Stimulated activated CD8-positive, alpha-beta memory T cell treated with anti-CD3 and anti-CD28 coated beads, Interleukin-7, amount 100 ng/mL, for 1 hour (primary cell): Measurements from ENCODE around the gene TSC2.

ENCODE experiments used
- DNase-seq, 2 donors: peaks; one replicate each; pipeline ENCODE4 v3.0.0-alpha.2; 2020; ENCODE audit warnings: low read depth in 2 of 2

The TSC2 gene

DNA sequence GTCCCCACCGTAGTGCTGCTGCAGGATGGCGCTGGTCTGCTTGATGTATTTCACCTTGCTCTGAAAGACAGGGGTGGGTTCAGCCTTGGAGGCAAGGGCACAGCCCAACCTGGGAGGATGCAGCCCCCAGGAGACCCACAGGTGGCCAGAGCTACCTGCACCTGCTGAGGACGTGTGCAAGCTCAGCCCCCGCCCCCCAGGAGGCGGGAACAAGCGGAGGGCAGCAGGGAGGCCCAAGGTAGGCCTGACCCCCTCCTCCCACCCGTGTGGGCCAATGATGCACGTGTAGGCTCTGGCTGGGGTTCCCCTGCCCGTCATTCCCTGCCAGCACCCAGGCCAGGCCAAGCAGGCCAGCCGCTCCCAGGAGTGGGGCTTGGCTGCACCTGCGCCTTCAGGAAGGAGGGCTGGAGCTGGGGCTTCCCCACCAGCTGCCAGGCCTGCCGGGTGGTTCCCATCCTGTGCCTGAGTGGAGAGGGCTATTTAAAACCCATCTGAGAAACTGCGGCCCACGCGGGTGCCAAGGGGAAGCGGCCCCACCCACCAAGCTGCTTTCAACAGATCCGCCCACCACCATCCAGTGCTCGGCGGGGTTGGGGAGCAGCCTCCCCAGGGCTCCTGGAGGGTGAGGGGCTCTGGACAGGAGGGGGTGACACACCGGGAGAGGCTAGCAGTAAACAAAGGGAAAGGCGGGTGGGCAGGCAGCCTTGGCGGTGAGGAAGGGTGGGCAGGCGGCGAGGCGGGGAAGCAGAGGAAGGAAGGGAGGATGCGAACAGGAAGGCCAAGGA is 3.9 kb upstream of the TSC2 start:
- DNase-seq: no peak

DNA sequence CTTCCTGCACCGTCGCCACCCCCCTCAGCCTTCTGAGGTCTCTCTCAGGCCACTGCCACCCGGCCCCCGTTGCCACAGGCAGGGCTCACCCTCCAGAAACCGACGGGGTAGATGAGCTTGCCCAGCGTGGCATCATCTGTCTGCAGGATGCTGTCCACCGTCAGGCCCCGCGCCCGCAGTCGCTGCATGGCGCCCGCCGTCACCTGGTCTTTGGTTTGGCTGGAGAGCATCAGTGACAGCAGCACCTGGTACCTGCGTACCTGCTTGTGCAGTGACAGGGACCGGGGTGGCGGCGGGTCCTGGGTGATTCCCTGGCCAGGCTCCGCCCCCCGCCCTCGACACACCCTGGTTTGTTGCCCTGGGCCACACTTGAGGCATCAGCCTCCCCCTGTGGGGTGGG is 3.2 kb upstream of the TSC2 start:
- no peak for DNase-seq

DNA sequence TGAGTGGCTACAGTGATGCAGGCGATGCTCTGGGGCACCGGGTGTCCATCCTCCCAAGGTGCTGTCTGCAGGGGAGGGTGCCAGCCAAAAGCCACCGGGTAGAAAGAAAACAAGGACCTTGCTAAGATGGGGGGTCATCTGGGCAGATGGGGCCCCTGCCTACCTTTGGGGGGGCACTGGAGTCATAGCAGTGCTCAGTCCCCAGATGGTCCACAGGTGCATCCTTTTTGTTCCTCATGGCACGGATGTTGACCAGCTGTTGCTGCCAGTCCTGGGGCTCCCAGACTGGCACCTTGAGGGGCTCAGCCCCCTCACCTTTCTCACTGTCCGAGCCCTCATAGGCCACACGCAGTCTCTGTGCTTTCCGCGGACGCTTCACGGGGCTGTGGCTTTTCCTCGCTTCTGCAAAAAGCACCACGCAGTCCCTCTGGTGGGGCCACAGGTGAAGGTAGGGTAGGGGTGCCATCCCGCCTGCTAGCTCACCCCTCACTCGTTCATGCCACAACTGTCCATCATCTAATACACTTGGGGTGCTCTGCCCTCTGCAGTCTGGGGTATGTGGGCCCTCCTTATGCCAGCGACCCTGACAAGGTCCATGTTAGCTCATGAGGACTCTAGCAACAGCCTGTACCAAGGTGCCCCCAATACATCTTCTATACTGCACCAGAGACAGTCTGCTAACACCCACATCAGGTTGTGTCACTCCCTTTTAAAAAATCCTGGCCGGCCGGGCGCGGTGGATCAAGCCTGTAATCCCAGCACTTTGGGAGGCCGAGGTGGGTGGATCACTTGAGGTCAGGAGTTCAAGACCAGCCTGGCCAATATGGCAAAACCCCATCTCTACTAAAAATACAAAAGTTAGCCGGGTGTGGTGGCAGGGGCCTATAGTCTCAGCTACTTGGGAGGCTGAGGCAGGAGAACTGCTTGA is 1.6 kb upstream of the TSC2 start:
- no peak for DNase-seq

DNA sequence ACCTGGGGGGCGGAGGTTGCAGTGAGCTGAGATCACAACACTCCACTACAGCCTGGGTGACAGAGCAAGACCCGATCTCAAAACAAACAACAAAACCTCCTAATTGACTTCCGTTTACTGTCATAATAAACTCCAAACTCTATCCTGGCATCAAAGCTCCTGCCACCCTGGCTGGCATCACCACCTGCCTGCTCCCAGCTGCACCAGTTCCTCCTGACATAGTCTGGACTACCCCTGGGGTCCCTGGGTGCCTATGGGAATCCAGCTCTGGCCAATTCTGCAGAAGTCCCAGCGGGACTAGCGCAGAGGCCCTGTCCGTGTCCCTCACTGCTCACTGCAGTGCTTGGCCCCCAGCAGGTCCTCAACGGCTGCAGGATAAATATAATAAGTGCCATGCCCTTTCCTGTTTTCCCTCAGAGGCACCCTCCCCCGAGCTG is 874 bp upstream of the TSC2 start:
- DNase-seq: no peak

DNA sequence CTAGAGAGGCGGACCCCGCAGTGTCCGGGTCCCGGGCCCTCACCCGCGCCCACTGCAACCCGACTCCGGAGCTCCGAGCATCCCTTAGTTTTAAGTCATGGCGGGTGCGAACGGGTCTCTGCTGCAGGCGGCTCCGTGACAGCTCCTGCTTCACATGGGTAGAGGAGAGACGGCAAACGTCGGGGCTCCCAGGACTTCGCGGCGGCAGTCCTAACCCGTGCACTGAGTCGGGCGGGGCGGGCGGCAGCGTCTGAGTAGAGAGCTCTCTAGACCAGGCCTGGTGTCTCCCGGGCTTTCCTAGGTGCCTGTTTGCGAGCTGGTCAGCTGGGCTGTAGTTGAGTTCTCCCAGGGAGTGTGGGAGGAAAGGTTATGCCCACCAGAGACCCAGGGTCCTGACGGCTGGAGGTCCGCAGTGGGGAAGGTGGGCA is 345 bp downstream of the TSC2 start:
- no peak for DNase-seq

DNA sequence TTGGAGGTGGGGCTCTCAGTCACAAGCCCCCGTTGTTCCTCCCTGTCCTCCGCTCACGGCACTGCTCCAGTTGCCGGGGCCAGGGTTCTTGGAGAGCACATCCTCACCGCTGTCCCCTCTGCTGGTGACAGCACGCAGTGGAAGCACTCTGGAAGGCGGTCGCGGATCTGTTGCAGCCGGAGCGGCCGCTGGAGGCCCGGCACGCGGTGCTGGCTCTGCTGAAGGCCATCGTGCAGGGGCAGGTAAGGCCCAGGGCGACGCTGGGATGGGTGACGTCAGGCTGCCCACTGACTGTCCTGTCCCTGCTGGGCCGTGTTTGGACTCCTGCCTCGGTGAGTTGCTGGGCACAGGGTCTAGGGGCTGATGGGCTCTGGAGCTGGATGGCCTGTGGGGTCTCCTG is 5.4 kb downstream of the TSC2 start:
- DNase-seq: no peak

DNA sequence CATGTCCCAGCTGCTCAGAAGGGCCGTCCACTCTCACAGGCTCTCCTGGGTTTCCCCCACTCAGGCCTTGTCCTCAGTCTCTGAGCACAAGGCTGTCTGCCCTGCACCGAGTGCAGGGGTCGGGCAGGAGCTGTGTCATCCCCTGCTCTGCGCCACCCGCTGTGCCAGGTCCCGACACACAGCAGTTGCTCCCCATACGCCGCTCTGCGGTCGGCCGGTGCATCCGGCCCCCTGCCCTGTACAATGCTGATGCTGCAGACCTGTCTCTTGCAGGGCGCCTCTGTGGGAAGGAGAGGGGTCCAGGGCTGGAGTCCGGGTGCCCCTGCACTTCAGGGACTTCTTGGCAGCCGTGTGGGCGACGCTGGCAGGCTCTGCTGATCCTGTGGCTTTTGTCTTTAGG is 6.1 kb downstream of the TSC2 start:
- DNase-seq: no peak

DNA sequence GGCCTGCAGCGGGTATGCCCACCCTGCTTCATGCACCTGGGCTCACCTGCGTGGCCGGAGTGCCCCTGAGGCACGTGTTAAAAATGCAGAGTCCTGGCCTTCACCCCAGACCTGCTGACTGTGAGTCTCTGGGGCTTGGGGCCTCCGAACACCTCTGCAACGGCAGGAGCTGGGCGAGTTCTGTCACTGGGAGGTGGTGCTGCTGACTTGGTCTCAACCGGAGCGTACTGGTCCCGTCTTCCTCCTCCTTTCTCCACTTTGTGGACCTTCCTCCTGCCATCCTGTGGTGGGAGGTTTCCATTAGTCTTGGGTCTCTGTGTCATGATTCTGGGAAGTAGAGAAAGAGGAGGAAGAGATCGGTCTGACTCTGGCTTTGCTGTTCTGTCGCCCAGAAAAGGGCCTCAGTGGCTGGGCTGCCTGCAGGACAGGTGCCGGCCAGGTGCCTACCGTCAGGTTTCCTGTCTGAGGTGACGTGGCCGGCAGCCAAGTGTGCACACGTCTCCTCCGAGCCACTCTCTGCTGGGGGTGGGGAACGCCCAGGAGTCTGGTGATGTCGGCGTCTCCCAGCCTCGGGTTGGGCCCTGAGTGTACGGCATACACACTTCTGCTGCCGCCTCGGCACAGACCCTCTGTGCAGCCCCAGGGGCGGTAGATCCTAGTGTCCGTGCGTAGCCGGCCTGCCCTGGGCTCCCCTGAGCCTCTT is 6.9 kb downstream of the TSC2 start:
- no peak for DNase-seq

DNA sequence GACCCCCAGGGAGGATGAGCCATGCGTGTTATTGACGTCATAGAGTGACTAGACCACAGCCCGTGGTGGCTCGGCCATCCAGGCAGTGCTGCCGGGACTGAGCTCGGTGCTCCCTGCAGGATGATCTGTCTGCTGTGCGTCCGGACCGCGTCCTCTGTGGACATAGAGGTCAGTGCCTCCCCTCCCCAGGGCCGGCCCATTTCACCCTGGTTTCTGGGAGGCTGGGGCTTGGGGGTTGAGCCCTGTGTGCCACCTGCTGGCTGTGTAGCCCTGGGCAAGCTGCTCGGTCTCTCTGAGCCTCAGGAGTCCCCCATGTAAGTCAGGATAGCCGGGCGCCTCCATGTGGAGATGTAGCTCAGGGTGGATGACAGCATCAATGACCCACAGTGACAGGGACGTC is 8.3 kb downstream of the TSC2 start:
- no peak for DNase-seq

DNA sequence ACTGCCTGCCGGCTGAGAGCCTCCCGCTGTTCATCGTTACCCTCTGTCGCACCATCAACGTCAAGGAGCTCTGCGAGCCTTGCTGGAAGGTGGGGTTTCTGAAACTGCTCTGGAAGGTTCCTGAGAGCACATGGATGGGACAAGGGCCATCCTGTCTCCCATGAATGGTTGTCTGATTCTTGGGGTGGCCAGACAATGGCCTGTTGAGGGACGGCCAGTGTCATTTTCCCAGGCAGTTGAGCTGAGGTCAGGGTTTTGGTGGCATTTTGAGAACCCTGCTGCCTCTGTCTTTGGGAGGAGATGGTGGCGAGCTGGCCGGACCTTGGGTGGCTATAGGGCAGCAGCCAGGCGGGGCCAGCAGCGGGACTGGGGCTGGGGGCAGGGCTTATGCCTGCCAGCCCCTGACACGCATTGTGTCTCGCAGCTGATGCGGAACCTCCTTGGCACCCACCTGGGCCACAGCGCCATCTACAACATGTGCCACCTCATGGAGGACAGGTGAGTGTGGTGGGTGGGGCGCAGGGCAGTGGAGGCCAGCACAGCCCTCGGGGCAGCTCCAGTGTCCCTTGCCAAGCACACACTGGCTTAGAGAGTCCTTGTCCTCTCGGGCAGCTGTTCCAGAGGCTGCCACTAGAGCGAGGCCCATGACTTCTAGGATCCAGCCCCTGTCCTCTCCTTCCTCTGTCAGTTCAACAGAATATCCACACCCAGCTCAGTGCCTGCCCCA is 9.1 kb downstream of the TSC2 start:
- DNase-seq: no peak

DNA sequence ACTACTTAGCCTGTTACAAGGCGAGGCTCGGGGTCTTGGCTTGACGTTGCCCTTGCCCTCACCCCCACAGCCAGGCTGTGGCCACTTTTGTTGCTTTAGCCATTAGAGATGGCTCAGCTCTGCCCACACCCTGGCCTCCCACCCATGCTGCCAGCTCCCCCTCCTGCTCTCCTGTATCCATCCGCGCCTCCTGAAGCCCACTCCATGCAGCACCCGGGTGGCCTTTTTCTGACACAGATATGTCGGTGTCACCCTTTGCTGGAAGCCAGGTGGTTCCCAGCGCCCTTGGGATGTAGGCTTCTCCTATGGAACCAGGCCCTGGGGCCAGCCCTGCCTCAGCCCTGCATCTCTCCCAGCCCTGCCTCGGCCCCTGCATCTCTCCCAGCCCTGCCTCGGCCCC is 9.7 kb downstream of the TSC2 start:
- DNase-seq: no peak

DNA sequence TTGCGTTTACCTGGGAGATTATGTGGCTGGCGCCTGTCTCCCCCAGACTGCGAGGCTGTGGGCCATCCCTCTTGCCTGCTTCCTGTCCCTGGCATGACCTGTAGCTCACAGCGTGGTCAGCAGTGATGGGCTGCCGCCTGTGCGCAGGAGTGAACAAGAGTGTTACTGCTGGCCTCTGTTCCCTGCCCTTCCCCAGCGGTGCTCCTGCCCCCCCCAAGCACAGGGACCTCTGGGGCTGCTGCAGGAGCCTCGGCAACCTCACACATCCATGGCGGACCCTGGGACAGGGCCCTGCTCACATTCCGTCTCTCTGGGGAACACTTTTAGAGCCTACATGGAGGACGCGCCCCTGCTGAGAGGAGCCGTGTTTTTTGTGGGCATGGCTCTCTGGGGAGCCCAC is 10.6 kb downstream of the TSC2 start:
- DNase-seq: no peak

DNA sequence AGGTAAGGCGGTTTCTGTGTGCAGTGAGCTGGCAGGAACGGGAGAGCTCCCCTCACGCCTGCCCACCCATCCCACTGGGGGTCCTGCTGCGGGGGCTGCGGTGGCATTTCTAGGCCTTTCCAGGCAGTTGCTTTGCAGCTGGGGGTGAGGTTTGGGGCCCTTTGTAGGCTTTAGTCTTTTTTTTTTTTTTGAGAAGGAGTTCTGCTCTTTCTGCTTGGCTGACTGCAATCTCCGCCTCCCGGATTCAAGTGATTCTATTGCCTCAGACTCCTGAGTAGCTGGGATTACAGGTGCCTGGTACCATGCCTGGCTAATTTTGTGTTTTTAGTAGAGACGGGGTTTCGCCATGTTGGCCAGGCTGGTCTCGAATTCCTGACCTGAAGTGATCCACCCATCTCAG is 11.1 kb downstream of the TSC2 start:
- no peak for DNase-seq

DNA sequence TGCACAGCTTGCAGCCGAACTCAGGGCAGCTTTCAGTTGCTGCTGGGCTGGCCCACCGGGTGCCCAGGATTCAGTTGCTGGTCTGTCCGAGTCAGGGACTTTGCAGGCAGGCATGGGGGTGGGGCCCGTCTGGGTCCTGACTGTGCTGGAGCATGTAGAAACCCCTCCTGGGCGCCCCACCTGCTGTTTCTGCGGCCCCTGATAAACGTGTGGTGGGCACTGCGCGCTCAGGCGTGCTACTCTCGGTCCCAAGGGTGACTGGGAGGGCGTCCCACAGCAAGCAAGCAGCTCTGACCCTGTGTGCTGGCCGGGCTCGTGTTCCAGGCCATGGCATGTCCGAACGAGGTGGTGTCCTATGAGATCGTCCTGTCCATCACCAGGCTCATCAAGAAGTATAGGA is 12.6 kb downstream of the TSC2 start:
- no peak for DNase-seq

DNA sequence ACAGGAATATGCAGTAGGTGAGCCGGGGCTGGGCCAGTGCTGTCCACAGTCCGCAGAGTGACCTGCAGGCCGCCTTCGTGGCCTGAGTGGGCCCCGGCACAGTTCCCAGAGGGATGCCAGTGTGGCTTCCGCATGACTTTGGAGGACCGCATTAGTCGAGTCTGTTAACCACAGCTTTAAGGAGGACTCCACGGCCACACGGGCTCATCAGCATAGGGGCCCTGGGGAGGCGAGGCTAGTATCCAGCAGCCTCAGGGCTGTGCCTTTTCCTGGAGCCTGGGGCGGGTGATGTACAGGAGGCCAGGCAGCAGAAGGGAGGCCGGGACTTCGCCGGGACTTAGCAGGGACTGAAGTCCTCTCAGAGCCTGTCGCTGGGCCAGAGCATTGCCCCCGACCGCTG is 13.2 kb downstream of the TSC2 start:
- no peak for DNase-seq

DNA sequence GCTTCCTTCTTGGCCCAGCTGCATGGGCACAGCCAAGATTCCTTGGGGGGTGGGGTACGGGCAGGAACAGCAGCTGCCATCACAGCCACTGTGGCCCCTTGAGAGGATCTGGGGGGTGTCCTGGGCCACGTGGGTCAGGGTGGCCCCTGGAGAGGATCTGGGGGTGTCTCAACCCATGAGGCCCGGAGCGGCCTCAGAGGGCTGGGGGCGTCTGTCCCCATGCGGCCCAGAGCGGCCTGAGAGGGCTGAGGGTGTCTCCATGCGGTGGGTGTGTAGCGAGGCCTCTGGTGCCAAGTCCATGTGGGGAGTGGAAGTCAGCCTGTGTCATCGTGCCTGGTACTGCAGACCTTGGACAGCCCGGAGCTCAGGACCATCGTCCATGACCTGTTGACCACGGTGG is 13.7 kb downstream of the TSC2 start:
- DNase-seq: no peak

DNA sequence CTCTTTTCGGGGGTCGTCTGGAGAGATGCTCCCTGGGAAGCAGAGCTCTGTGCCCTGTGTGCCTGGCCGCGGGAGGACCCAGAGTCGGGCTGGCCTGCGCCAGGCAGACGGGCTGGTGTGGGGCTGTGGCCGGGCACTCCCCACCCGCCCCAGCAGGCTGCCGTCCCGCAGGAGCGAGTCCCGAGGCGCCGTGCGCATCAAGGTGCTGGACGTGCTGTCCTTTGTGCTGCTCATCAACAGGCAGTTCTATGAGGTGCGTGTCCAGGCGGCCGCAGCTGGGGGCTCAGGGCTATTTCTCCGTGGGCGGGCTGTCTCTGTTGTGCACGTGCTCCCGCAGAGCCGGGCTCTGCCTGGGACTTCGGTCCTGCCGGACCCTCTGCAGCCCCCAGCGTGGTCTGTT is 15.0 kb downstream of the TSC2 start:
- no peak for DNase-seq

DNA sequence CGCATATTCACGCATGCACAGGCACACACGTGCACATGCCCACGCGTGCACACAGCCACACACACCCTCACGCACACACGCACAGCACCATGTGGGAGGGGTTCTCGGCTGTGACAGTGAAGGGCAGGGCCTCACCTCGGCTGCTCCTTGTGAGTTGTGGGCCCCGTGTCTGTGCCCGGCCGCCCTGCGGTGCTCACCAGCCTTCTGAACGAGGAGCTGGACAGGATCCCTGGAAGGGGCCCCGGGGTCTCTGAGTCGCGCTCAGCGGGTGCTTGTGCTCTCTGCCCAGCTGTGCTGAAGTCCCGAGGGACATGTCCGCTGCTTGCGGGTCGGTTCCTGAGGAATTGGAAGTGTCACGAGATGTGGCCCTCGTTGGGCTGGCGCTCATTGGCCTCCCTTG is 16.1 kb downstream of the TSC2 start:
- no peak for DNase-seq

DNA sequence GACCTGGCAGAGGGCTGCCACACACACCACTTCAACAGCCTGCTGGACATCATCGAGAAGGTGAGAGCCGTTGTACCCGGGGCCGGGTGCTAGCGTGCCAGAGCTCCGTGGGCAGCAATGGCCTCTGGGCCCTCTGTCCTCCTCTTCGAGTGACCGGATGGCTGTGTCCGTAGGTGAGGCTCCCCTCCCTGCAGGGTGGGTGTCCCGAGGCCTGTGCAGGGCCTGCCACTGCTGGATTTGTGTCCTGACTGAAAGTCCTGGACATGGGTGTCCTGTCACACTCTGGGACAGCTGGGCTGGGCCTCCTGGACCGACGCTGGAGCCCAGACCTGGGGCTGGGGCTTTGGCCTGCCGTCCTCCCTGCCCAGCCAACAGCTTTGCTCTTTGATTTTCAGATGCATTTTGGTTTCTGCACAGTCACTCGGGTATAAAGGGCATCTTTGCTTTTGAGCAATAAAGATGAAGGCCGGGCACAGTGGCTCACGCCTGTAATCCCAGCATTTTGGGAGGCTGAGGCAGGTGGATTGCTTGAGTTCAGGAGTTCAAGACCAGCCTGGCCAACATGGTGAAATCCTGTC is 16.7 kb downstream of the TSC2 start:
- DNase-seq: no peak

DNA sequence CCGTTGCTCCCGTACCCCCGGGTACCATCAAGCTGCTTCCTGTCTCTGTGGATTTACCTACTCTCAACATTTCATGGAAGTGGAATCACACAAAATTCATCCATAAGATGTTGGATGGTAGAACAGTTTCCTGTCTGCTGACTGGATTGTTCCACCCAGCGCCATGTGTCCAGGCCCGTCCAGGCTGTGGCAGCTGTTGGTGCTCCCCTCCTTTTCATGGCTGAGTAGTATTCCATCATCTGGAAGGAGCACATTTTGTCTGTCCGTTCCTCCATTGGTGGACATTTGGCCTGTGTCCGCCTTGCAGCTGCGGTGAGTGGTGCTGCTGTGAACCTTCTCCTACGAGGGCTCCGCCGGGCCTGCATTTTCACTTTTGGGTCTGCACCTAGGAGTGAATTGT is 18.4 kb downstream of the TSC2 start:
- no peak for DNase-seq
